Measurements from ENCODE around the gene SFTPA1.
"Not testable (repeated sequence)": the region's sequence is repeated elsewhere in the genome, so short reads cannot be mapped to it uniquely, and the experiment has no call there.

SFTPA1 gene

DNA sequence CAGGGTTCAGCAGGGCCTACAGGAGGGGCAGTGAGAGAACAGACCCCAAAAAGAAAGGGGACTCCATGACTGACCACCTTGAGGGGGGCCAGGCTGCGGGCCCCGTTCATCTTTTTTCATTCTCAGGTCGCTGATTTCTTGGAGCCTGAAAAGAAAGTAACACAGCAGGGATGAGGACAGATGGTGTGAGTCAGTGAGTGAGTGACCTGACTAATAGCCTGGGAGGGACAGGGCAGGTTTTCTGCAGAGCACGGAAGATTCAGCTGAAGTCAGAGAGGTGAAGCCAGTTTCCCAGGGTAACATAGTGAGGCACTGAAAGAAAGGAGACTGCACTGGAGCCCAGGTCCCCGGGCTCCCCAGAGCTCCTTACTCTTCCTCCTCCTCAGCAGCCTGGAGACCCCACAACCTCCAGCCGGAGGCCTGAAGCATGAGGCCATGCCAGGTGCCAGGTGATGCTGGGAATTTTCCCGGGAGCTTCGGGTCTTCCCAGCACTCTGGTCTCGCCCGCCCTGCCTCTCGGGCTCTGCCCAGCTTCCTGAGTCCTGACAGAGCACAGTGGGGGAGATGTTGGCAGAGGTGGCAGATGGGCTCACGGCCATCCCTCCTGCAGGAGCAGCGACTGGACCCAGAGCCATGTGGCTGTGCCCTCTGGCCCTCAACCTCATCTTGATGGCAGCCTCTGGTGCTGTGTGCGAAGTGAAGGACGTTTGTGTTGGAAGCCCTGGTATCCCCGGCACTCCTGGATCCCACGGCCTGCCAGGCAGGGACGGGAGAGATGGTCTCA, 646 bp downstream of the SFTPA1 start:
- not testable (repeated sequence) for DNase-seq (ENCODE audit: low spot score)

GRCh38 chr10:79615577-79615976, 4.8 kb downstream of the SFTPA1 start:
- DNase-seq (ENCODE audit: low spot score): no peak

GRCh38 chr10:79616164-79616563, 5.4 kb downstream of the SFTPA1 start:
- DNase-seq (ENCODE audit: low spot score): no peak

GRCh38 chr10:79623663-79624062, 12.9 kb downstream of the SFTPA1 start:
- not testable (repeated sequence) for DNase-seq (ENCODE audit: low spot score)

- DNase-seq (ENCODE audit: low spot score): no peak
Measured at GRCh38 chr10:79627075-79627474, 16.3 kb downstream of the SFTPA1 start.

DNA sequence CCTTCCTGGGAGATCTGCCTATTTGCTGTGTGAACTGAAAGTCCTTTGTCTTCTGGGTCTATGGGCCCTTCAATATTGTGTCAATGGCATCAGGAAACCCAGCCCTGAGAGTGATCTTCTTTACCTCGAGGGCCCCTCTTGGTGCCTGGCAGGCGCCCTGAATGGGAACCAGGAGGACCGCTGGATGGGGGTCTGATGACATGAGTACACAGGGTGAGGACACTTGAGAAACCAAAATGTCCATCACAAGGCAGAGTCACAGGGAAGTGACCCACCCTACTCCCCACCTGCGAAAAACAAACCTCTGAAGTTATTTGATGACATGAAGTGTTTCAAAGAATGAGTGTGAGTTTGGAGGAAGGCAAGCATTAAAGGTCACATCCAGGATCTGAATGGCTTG, 17.3 kb downstream of the SFTPA1 start:
- DNase-seq (ENCODE audit: low spot score): no peak

- no peak for DNase-seq (ENCODE audit: low spot score)
Measured at GRCh38 chr10:79628988-79629954, 18.5 kb downstream of the SFTPA1 start.

- no peak for DNase-seq (ENCODE audit: low spot score)
Measured at GRCh38 chr10:79629955-79630327, 19.2 kb downstream of the SFTPA1 start.

DNA sequence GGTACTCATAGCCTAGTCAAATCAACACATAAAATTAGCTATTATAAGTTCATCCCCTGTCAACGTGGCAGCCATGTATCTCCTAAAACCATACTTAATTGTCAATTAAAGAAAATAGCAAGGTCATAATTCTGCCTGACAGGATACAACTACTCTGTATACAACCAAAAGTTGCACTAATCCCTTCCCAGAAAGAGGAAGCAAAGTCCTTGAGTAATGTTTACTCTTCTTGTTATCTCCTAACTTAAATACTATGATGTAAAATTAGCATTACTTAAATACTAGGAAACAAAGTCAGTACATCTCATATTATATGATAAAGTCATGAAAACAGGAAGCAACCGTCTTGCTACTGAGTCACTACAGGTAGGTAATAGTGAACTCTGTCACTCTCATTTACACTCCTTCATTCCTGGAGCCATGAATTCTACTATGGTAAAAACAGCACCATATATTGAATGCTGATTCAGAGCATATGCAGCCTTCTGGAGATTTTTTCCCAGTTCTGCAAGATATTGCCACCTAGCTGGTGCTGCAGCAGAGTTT, 26.0 kb downstream of the SFTPA1 start:
- not testable (repeated sequence) for DNase-seq (ENCODE audit: low spot score)

DNA sequence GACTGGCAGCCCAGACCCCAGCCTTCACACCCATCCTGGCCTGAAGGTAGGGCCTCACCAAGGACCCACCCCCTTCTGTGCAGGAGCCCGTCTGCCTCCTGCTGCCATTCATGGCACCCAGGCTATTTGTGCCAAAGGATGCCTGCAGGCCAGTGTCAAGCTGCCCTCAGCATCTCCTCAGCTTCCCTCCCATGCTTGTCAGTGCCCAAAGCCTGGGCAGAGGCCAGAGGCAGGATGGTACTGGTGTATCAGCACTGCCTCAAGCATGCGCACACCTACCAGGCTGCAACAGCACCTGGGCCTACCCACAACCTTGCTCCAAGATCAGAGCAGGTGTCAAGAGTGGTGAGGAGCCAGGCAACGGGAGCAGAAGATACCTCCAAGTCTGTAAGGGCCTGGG, 27.6 kb downstream of the SFTPA1 start:
- DNase-seq (ENCODE audit: low spot score): no peak

DNA sequence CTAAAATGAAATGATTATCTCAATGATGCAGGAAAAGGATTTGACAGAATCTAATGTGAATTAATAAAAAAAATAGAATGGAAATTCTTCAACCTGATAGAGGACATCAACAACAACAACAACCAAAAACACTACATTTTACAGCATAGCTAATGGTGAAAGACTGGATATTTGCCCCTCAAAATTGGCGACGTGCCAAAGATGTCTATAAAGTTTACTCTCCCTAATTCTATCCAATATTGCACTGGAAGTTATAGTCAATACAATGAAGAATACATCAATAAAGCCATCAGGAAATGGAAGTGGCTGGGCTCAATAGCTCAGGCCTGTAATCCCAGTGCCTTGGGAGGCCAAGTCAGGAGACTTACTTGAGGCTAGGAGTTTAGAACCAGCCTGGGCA, 42.0 kb downstream of the SFTPA1 start:
- DNase-seq (ENCODE audit: low spot score): not testable (repeated sequence)

DNA sequence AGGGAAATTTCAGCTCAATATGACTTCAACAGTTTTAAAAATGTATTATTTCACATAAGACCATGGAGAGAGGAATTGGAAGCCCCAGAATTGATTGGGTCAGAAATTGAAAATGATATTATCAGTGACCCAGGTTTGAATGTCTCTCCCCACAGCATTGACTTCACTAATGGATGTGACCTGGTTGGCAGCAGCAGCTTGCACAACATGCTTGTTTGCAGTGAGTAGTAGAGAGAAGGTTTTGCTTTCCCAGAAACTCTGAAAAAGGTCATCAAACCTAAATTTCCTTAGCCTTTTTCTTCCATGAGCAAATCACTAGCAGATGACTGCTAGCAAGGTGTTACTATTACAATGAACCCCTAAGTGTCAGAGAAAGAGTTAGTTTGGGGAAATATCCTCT, 52.5 kb downstream of the SFTPA1 start:
- DNase-seq (ENCODE audit: low spot score): not testable (repeated sequence)

- not testable (repeated sequence) for DNase-seq (ENCODE audit: low spot score)
Measured at GRCh38 chr10:79664686-79665085, 53.9 kb downstream of the SFTPA1 start.
